AG09309 (cell line): ENCODE data around the gene TRPV6.

Source experiments
- DNase-seq: peaks from one replicate; pipeline ENCODE4 v3.0.0-alpha.2; 2010; ENCODE audit warnings: low read depth
- H3K4me3 ChIP-seq: 2 replicates; pipeline ENCODE4 v1.5.1; 2011; ENCODE audit warnings: mild to moderate bottlenecking, low read depth, low read length, moderate library complexity; ENCODE audit not compliant: control insufficient read depth
- CTCF ChIP-seq: IDR thresholded peaks from 2 replicates; pipeline ENCODE4 v1.5.1; 2011; ENCODE audit warnings: mild to moderate bottlenecking, low read depth, low read length, inconsistent platforms; ENCODE audit not compliant: insufficient read depth, control insufficient read depth; ENCODE audit errors: missing control alignments

The TRPV6 gene

DNA sequence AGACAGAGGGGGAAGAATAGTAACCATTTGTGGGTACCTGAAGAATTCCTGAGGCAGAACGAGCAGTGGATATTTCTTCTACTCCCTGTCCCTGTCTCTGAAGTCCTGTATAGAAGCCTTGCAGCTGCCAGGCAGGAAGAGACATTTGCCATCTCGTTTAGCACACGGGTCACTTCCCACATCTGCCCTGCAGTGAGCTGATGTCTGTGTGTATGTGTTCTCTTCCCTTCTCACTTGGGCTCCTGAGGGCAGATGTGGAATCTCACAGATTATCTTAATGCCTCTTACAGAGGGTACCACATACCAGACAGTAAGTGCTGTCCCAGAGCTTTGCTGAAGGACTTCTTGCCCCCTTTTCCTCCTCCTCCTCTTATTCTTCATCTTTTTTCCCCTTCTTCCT is 14.1 kb upstream of the TRPV6 start:
- H3K4me3 ChIP-seq = no peak overlapping the region
- TF ChIP-seq CTCF = no peak
- DNase-seq = no peak

DNA sequence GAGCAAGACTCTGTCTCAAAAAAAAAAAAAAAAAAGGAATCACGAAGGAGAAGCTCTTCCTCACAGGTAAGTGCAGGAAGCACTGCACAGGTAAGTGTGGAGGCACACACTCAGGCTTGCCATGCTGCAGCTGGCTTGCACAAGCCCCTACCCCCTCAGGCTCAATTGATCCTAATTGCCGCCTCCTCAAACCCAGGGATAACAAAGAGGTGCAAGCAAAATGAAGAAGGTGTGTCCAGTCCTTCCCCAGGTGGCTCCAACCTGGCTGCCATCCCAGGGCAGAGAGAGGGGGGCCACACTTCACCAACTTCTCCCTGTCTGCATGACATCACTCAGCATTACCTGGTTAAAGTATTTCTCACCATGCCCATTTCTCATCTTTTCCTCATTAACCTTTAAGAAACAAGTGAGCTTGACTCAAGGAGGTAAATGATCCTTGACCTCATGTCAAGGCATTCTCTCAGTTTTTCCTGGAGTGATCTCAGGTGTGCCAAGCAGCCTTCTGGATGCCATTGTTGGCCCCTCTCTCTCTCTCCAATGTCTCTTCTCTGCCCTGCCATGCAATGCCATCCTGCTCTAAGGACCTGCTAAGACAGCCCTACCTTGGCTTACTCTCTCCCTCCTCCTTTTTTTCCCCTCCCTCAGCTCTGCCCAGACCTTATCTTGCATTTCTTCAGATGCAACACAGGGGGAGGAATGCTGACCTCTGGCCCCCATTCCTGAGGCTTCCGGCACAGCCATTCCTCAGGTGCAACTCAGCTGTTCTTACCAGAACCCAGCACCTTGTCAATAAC is 13.0 kb upstream of the TRPV6 start:
- no peak overlapping the region for H3K4me3 ChIP-seq
- no peak for TF ChIP-seq CTCF
- no peak for DNase-seq

DNA sequence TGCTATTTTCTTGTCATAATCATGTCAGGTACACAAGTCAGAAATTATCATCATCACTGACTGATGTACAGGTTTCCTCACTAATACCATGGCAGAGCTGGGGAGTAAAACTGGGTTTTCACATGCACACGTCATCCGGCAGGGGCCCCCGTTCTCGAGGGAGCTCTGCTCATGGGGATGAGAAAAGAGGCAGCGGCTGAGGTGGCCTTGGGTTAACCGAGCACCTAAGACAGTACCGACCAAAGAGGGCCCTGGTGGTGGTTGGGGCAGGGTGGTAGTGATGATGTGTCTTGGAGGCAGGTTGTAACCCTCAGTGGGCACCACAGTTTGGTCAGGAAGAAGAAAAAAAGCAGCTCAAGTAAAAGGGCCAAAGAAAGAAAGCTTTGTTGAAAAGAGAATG is 12.1 kb upstream of the TRPV6 start:
- no peak for TF ChIP-seq CTCF
- H3K4me3 ChIP-seq = no peak overlapping the region
- no peak for DNase-seq

DNA sequence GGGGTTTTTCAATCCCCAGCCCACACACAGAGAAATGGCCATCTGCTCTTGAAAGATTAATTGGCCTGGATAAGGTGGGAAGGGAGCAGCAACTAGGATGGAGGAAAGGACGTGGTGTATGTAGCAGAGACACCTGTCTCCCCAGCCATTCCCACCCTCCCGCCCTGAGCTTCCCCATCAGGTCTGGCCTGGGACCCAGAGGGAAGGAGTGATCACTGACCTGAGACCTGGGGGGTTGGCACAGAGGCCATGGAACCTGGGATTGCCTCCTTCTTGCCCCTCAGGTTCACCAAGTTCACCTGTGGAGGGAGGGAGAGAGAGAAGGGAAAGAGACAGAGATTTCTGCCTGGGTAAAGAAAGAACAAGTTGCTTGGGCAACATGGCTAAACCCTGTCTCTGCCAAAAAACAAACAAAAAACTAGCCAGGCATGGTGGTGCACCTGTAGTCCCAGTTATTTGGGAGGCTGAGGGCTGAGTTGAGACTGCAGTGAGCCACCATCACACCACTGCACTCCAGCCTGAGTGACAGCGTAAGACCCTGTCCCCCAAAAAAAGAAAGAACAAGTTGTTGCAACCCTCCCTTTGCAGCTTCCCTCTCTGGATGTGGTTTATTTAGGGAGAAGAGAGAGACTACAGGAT is 11.3 kb upstream of the TRPV6 start:
- no peak for TF ChIP-seq CTCF
- no peak overlapping the region for H3K4me3 ChIP-seq

GRCh38 chr7:142896151-142896550 is 10.6 kb upstream of the TRPV6 start:
- H3K4me3 ChIP-seq = no peak overlapping the region
- DNase-seq = no peak
- TF ChIP-seq CTCF = no peak

More for the DNA sequence above, 11.3 kb upstream of the TRPV6 start:
- DNase-seq = no peak

DNA sequence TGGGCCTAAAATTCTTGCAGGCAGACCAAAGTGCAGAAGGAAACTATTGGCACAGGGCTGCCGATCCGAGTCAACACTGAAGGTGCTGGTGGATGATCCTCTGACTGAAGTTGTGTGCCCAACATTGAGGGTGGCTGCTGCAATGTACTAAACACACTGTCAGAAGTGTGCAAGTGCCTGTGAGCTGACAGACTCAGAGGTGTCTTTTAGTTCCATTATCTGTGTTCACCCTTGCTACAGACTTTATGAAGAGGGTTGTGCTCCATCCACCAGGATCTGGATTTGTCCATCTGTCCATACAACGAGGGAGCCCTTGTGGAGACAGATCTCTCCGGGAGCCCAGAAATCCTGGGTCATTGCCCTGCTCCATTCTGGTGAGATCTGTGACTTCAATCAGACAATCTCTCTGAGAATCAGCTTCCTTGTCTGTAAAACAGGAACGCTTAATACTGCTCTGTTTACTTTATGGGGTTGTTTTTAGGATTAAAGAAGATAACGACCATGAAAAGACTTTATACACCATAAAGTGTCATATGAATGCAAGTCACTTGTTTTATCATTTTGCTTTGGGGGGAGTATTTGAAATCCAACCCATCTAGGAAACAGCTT is 9.5 kb upstream of the TRPV6 start:
- no peak for TF ChIP-seq CTCF
- H3K4me3 ChIP-seq = no peak overlapping the region
- DNase-seq = no peak
